NT2/D1 (cell line): ENCODE results near the gene CGB7.

Source experiments
- DNase-seq: peaks from one replicate; pipeline ENCODE4 v3.0.0-alpha.2; 2011; ENCODE audit warnings: low read depth, low spot score
- H3K27me3 ChIP-seq: 2 replicates; pipeline ENCODE4 v1.6.0; 2011; ENCODE audit warnings: mild to moderate bottlenecking; ENCODE audit not compliant: insufficient read length, insufficient read depth
- H3K36me3 ChIP-seq: 2 replicates; pipeline ENCODE4 v1.6.1; 2011; ENCODE audit warnings: mild to moderate bottlenecking, low read length, mixed read lengths; ENCODE audit not compliant: insufficient read depth, insufficient read length
- H3K4me1 ChIP-seq: 2 replicates; pipeline ENCODE4 v1.5.1; 2011; ENCODE audit not compliant: insufficient read depth, insufficient read length
- H3K4me3 ChIP-seq: 2 replicates; pipeline ENCODE4 v1.5.1; 2011; ENCODE audit warnings: low read depth; ENCODE audit not compliant: insufficient read length
- H3K9ac ChIP-seq: 2 replicates; pipeline ENCODE4 v1.6.0; 2011; ENCODE audit warnings: low read depth; ENCODE audit not compliant: insufficient read length
- H3K9me3 ChIP-seq: 2 replicates; pipeline ENCODE4 v1.5.1; 2011; ENCODE audit warnings: mild to moderate bottlenecking, low read length; ENCODE audit not compliant: insufficient read depth
- SUZ12 ChIP-seq: IDR thresholded peaks from 2 replicates; pipeline ENCODE4 v1.6.1; 2011; ENCODE audit not compliant: insufficient read length, insufficient read depth; ENCODE audit errors: extremely low read depth
- YY1 ChIP-seq: IDR thresholded peaks from 2 replicates; pipeline ENCODE4 v1.6.1; 2011; ENCODE audit not compliant: insufficient read length, insufficient read depth
- ZNF274 ChIP-seq: IDR thresholded peaks from 2 replicates; pipeline ENCODE4 v1.6.1; 2011; ENCODE audit warnings: mild to moderate bottlenecking, low read depth, low read length

CGB7 gene

DNA sequence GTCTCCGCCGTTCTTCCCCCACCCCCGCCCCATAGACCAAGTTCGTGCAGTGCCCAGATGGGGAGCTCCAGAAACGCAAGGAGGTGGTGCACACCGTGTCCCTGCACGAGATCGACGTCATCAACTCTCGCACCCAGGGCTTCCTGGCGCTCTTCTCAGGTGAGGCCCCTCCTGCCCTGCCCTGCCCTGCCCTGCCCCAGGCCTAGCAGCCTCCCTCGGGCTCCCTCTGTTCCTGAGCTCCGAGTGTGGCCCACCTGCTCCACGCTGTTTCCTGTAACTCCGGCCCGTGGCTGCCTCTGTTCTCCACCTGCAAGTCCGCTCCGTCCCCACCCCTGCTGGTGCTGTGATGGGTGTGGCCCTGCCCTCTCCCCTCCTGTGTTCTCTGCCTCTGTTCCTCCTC is 47.1 kb downstream of the CGB7 start:
- no peak overlapping the region for H3K9ac ChIP-seq
- no peak for DNase-seq
- TF ChIP-seq SUZ12 (no peak), YY1 (no peak), ZNF274 (no peak)
- no peaks in the 10 kb centered on the region for H3K9me3 ChIP-seq
- H3K27me3 ChIP-seq = no peaks in the 10 kb centered on the region
- peaks cover 75% of the 10 kb centered on the region for H3K36me3 ChIP-seq
- no peak overlapping the region for H3K4me3 ChIP-seq
- H3K4me1 ChIP-seq = no peaks in the 10 kb centered on the region

DNA sequence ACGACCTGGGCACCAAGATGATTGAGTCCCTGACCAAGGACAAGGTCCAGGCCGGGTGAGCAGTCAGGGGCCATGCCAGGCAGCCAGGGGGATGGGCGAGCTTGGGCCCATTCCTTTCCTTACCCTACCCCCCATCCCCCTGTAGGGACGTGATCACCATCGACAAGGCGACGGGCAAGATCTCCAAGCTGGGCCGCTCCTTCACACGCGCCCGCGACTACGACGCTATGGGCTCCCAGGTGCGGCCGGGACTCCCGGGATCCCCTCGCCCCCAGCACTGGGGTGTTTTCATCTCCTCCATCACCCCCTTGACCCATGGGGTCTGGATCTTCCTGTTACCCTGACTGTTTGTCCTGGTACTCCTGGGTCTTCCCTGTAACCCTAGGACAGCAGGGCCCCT is 47.7 kb downstream of the CGB7 start:
- Histone ChIP-seq H3K9me3 (no peaks in the 10 kb centered on the region), H3K27me3 (no peaks in the 10 kb centered on the region), H3K36me3 (peaks cover 75% of the 10 kb centered on the region), H3K4me1 (no peaks in the 10 kb centered on the region), H3K4me3 (no peak overlapping the region), H3K9ac (no peak overlapping the region)
- TF ChIP-seq ZNF274 (no peak), SUZ12 (no peak), YY1 (no peak)
- no peak for DNase-seq

DNA sequence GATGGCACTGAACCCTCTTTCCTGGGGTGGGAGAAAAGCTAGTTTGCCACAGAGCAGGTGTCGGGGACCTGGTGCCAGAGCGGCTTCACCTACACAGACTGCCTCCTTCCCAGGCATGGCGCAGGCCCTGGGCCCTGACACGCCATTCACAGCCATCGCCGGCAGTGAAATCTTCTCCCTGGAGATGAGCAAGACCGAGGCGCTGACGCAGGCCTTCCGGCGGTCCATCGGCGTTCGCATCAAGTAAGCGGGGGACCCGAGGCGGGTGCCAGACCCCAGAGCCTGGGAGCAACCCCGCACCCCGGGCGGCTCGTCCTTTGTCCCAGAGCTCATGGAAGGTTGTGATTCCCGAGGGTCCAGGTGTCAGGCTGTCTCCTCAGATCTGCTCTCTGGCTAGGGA is 50.6 kb downstream of the CGB7 start:
- TF ChIP-seq YY1 (no peak), SUZ12 (no peak), ZNF274 (no peak)
- Histone ChIP-seq H3K36me3 (peaks cover 76% of the 10 kb centered on the region), H3K4me3 (no peak overlapping the region), H3K9me3 (no peaks in the 10 kb centered on the region), H3K4me1 (no peaks in the 10 kb centered on the region), H3K27me3 (no peaks in the 10 kb centered on the region), H3K9ac (no peak overlapping the region)
- no peak for DNase-seq

DNA sequence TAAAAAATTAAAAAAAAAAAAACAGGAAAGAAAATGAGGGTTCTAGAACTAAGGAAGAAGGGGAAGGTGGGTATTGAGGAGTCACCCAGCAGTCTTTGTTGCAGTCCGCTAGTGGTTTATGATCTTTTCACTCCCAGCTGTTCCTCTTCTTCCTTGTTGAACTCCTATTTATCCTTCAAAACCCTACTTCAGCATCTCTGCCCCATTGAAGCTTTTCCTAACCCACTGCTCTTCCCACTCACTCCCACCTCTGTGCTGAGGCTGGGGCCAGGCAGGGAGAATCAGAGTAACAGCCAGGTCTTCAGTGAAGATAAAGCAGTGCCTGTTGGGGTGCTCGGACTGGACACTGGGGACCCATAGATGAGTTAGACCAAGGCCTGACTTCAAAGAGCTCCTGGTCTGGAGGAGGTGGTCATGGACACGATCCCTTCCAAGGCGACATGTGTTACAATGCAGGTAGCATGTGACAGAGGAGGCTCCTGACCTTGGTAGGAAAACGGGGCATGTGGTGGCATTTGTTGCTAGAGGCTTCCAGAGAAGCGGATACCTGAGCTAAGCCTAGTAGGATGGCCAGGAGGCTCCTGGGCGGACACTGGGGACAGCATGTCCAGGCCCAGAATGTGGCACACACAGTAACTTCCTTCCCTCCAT is 52.5 kb downstream of the CGB7 start:
- H3K36me3 ChIP-seq = peaks cover 71% of the 10 kb centered on the region
- no peak overlapping the region for H3K4me3 ChIP-seq
- no peaks in the 10 kb centered on the region for H3K9me3 ChIP-seq
- no peak for DNase-seq
- no peak for TF ChIP-seq SUZ12
- no peak for TF ChIP-seq ZNF274
- no peak for TF ChIP-seq YY1
- H3K4me1 ChIP-seq = no peaks in the 10 kb centered on the region
- no peak overlapping the region for H3K9ac ChIP-seq
- no peaks in the 10 kb centered on the region for H3K27me3 ChIP-seq
